Amygdala (tissue), 56 donors: ENCODE data around the gene SGK1.
"Not testable (repeated sequence)": the region's sequence is repeated elsewhere in the genome, so short reads cannot be mapped to it uniquely, and the experiment has no call there.

Experiments
- DNase-seq, 56 donors: peaks; one replicate each; lab custom pipeline; 2025; lab: John Stamatoyannopoulos, UW

SGK1 gene

GRCh38 chr6:134235334-134235733 is 82.6 kb downstream of the SGK1 start:
- not testable (repeated sequence) for DNase-seq

- DNase-seq, result no peak
Observed at GRCh38 chr6:134233180-134233955, 84.5 kb downstream of the SGK1 start.

- no peak for DNase-seq
Observed at GRCh38 chr6:134230940-134231339, 87.0 kb downstream of the SGK1 start.

- peak in 6 of 56 donors; percentile 8 to 26 (median 19) for DNase-seq
Observed at GRCh38 chr6:134230087-134230700, 87.7 kb downstream of the SGK1 start.

- no peak for DNase-seq
Observed at GRCh38 chr6:134229520-134229919, 88.4 kb downstream of the SGK1 start.

GRCh38 chr6:134223796-134224420 is 94.0 kb downstream of the SGK1 start:
- no peak for DNase-seq

- no peak for DNase-seq
Observed at GRCh38 chr6:134221250-134221649, 96.7 kb downstream of the SGK1 start.

- no peak for DNase-seq
Observed at GRCh38 chr6:134217798-134218140, 100.1 kb downstream of the SGK1 start.

- no peak for DNase-seq
Observed at GRCh38 chr6:134217105-134217797, 100.7 kb downstream of the SGK1 start.

- no peak for DNase-seq
Observed at GRCh38 chr6:134216301-134217010, 101.5 kb downstream of the SGK1 start.

- not testable (repeated sequence) for DNase-seq
Observed at GRCh38 chr6:134213410-134213809, 104.5 kb downstream of the SGK1 start.

- peak in 9 of 56 donors; percentile 2 to 31 (median 15) for DNase-seq
Observed at GRCh38 chr6:134211297-134211696, 106.6 kb downstream of the SGK1 start.

GRCh38 chr6:134207421-134207820 is 110.5 kb downstream of the SGK1 start:
- no peak for DNase-seq

GRCh38 chr6:134205366-134205765 is 112.5 kb downstream of the SGK1 start:
- DNase-seq, result no peak

GRCh38 chr6:134204759-134205158 is 113.2 kb downstream of the SGK1 start:
- DNase-seq, result not testable (repeated sequence)

GRCh38 chr6:134204031-134204430 is 113.9 kb downstream of the SGK1 start:
- DNase-seq, result no peak

GRCh38 chr6:134201716-134202115 is 116.2 kb downstream of the SGK1 start:
- DNase-seq, result no peak

GRCh38 chr6:134199848-134200606 is 117.9 kb downstream of the SGK1 start:
- no peak for DNase-seq

- no peak for DNase-seq
Observed at GRCh38 chr6:134198093-134198492, 119.8 kb downstream of the SGK1 start.

- not testable (repeated sequence) for DNase-seq
Observed at GRCh38 chr6:134197685-134198084, 120.2 kb downstream of the SGK1 start.
